ACHN (cell line): Measurements from ENCODE around the gene SERPINB8.

Experiments
- DNase-seq: peaks from one replicate; pipeline ENCODE4 v3.0.0-alpha.2; 2015
- in situ Hi-C: cut with HindIII; loops from 2 replicates; pipeline ENCODE4 v1.10.0; 2017; ENCODE audit warnings: low sequenced_read_pairs, low pct_ligation_motif_present, low pct_unique_long_range_greater_than_20kb

The SERPINB8 gene

GRCh38 chr18:63997041-63997440, 27.2 kb downstream of the SERPINB8 start:
- in situ Hi-C loops, result no loop called here
- DNase-seq, result no peak

DNA sequence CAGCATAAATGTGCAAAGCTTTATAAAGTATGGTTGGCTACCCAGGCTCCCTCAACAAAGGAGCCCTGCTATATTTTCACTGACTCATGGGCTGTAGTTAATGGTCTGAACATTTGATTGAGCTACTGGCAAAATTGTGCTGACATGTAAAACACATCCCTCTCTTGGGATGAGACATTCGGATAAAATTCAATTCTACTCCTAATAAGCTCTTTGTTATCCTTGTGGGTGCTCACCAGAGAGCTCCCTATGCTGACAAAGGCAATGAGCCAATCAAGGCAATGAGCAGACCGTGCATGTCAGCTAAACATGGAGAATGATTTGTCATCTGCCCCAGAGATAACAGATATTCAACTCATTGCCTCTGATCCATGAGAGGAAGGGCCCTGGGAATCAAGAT, 27.7 kb downstream of the SERPINB8 start:
- DNase-seq, result no peak
- in situ Hi-C loops, result no loop called here

DNA sequence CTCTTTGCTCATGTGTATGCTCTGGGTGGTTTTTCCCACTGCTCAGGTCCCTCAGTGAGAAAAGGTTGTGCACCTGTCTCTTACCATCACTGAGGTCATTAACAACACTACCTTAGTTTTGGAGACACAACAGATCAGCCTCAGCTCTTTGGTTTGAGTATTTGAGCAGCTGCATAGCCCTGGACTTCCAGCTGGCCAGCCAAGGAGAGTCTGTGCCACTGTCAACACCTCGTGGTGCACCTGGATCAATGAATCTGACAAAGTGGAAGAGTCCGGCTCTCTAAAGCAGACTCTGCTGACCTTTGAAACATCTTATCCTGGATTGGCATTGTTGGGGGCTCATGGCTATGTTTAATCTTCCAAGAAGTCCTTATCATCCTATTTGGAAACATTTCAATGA, 30.0 kb downstream of the SERPINB8 start:
- DNase-seq, result no peak
- in situ Hi-C loops, result no loop called here

DNA sequence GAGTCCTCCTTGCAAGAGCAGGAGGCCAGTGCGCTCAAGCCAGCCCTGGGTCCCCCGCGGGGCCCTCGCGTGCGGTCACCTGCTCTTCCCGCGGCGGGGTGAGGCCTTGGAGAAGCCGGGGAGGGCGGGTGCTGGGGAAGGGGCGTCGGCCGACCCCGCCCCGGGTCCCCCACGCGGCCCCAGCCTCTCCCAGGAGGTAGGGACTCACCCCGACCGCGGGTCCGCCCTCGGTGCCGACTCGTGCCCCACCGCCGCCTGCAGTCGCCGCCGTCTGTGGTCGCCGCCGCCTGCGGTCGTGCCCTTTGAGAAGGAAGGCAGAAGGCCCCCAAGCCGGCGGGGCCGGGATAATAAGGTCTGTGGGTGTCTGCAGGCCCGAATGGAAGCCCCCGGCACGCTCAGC, 32.7 kb downstream of the SERPINB8 start:
- in situ Hi-C loops, result no loop called here
- DNase-seq, result no peak

GRCh38 chr18:64009305-64009704, 39.4 kb downstream of the SERPINB8 start:
- no peak for DNase-seq
- in situ Hi-C loops, result no loop called here

- in situ Hi-C loops, result no loop called here
- no peak for DNase-seq
Observed at GRCh38 chr18:64011513-64011912, 41.6 kb downstream of the SERPINB8 start.

DNA sequence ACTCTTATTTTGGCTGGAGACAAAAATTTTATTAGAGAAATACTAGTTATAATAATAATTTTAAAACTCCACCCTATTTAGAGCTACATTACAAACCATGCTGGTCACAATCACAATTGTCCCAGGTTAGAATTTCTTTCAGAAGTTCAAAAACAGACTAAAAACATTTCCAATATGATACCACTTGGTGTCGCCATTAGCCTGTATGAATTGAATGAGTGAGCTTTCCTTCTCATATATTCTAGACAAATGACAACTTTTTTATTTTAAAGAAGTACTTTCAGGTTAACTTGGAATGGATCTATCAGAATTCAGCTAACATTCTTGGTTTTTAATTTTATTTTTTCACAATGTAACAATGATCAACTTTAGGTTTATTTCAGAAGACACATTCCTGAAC, 48.0 kb downstream of the SERPINB8 start:
- DNase-seq, result peak; percentile 32
- in situ Hi-C loops, result no loop called here

- no peak for DNase-seq
- in situ Hi-C loops, result no loop called here
Observed at GRCh38 chr18:64019922-64020756, 50.3 kb downstream of the SERPINB8 start.

DNA sequence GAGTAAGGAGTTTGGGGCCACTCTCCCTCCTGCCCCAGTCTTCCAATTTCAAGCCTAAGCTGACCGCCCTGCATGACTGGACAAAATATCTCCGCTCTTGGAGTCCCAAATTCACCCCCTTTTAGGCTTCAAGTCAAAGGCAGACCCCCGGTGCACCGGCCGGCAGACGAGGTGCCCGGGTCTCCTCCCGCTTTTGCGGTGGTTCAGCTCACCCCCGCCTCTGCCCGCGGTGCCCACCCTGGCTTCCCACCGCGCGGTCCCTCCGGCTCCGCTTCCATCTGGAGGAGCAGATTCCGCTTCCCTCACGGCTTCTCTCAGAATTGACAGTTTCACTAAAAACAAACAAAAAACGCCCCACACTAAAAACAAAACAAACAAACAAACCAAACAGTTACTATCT, 56.5 kb downstream of the SERPINB8 start:
- DNase-seq, result no peak
- in situ Hi-C loops, result no loop called here

- in situ Hi-C loops, result no loop called here
Observed at GRCh38 chr18:64027931-64028695, 58.2 kb downstream of the SERPINB8 start.

GRCh38 chr18:64029096-64029495, 59.2 kb downstream of the SERPINB8 start:
- DNase-seq, result no peak
- in situ Hi-C loops, result no loop called here

More at GRCh38 chr18:64027931-64028695, 58.2 kb downstream of the SERPINB8 start:
- DNase-seq, result no peak

- DNase-seq, result no peak
- in situ Hi-C loops, result no loop called here
Observed at GRCh38 chr18:64031411-64031810, 61.5 kb downstream of the SERPINB8 start.

DNA sequence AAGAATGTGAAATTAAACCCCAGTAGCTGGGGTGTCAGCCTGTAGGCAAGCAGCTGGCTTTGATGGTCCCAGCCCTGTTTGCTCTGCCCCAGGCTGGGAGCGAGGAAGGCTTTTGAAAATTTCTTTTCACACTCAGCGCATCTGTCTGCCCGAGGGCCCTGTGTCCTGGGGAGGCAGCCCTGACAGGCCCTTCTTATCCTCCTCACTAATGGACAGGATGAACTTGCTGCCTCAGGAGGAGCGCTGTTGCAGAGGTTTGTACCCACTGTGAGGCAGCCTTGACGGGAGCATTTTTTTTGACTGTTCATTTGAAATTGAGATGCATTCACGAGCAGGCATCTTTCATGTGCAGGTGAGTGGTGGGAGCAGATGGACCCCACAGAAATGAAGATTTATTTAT, 62.4 kb downstream of the SERPINB8 start:
- in situ Hi-C loops, result no loop called here
- DNase-seq, result no peak

- in situ Hi-C loops, result no loop called here
- peak; percentile 48 for DNase-seq
Observed at GRCh38 chr18:64037812-64038414, 68.0 kb downstream of the SERPINB8 start.
